GM12873 (cell line): ENCODE data around the gene IL23R.
A peak's percentile ranks its signal among the peaks of the same experiment; 100 is the strongest.

Source experiments
- CTCF ChIP-seq: IDR thresholded peaks from 2 replicates; pipeline ENCODE4 v1.5.1; 2012; ENCODE audit warnings: low read depth, mild to moderate bottlenecking, moderate library complexity, low read length, control low read depth; ENCODE audit not compliant: insufficient read depth; ENCODE audit errors: missing control alignments

Gene IL23R

GRCh38 chr1:67211589-67212563 is 45.6 kb downstream of the IL23R start:
- TF ChIP-seq CTCF, result peak; percentile 59

DNA sequence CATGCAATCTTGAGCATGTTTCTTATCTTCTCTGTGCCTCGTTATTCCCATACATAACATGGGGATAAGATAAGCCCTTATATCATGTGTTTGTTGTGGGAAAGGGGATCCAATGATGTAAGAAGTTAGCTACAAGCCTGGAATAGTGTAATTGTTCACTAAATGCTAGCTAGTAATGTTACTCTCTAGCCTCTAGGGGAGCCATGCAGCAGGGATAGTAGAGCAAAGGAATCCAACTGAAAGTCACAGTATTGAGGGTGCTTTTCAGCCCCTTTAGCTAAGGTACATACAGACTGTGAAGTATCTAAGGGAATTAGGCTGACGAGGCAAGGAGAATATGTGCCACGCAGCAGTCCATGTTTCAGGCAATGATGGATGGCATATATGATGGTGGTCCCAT is 46.9 kb downstream of the IL23R start:
- TF ChIP-seq CTCF, result peak; percentile 60

DNA sequence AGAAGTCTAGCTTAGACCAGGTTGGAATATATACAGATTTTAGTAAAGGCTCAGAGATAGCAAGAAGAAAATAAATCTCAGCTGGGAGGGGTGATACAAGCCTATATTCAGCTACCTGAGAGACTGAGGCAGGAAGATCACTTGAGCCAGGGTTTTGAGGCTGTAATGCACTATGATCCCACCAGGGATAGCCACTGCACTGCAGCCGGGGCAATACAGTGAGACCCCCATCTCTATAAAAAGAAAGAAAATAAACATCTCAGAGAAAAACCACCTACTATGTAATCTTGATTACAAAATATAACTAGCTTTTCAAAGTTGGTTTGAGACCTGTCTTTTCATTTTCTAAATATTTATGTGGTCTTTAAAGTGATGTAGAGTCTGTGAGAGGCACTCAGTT is 47.7 kb downstream of the IL23R start:
- peak; percentile 18 for TF ChIP-seq CTCF

GRCh38 chr1:67214420-67215174 is 48.3 kb downstream of the IL23R start:
- peak; percentile 64 for TF ChIP-seq CTCF

- TF ChIP-seq CTCF, result no peak
These were observed 50.1 kb downstream of the IL23R start for GRCh38 chr1:67216401-67216800.

DNA sequence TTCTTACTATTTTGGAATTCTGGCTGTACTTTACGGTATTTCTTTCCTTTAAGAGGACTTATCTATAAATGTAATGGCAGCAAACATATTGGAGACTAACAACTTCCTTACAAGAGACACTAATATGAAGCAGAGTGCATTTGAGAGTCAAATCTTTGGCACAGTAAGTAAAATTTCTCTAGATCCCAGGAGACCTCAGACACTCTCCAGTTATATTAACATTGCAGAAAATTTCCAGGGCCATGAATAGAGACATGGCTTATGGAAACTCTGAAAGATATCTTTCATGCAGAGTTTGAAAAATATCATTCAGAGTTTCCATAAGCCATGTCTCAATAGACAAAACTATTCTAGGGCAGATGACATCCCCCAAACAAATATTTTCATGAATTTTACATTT is 51.2 kb downstream of the IL23R start:
- TF ChIP-seq CTCF, result no peak

DNA sequence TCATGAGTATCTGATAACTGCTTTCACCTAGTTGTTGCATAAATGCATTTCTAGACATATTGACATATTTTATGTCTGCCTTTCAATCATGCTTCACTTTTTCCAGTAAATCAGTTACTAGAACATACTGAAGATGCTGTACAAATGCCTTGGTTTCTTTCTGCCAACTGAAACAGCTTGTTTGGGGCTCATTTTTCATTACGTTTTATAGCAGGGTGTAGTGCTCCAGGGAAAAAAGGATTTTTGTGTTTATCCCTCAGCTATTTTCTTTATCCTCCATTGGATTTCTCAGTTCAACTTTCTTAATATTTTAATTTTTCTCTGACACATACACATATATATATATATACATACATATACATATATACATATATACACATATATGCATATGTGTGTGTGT is 51.7 kb downstream of the IL23R start:
- no peak for TF ChIP-seq CTCF
